Hindlimb muscle (tissue), 1 donor: ENCODE measurements around the gene NR1H2. TPM values are rescaled to one million over a fixed set of nuclear protein-coding genes. Genes with fewer than 3 reads are reported as not detected.

Experiments
- DNase-seq: peaks from one replicate; pipeline ENCODE4 v3.0.0-alpha.2; 2013
- polyA plus RNA-seq: library from polyadenylated mRNA; unstranded; fragments of 120-200 nt; gene quantifications from one replicate; pipeline ENCODE4 v1.2.1, GENCODE V29; 2013; ENCODE audit not compliant: insufficient read length

NR1H2 gene
- polyA plus RNA-seq, 1 donor = 24.5 TPM

DNA sequence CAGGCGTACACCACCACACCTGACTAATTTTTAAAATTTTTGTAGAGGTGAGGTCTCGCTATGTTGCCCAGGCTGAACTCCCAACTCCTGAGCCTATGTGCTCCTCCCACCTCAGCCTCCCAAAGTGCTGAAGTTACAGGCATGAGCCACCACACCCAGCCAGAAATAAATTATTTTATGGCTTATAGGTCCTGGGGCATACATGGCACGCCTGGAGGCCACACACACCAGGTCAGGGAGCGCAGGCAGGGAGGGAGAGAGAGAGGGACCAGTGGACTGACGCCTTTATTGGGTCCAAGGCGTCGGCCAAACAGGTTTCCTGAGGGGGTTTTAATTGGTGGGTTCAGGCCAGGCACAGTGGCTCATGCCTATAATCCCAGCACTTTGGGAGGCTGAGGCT is 49.3 kb downstream of the NR1H2 start:
- no peak for DNase-seq

DNA sequence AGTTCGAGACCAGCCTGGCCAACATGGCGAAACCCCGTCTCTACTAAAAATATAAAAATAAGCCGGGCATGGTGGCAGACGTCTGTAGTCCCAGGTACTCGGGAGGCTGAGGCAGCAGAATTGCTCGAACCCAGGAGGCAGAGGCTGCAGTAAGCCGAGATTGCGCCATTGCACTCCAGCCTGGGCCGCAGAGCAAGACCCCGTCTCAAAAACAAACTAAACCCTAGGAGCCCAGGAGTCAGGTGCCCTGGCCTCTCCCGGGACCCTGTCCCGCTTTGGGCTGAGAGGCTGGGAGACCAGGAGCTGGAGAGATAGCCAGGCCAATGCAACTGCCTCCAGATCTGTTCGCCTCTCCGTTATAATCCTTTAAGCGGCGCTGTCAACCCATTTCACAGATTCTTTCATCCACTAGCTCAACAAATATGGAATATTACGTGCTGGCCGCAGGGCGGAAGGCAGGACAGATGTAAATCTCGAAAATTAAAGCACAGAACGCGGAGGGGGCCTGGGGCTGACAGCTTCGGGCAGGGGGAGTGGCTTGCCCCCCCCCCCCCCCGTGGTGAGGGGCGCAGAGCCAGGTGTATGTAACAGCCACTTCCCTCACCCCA is 51.2 kb downstream of the NR1H2 start:
- DNase-seq = no peak

DNA sequence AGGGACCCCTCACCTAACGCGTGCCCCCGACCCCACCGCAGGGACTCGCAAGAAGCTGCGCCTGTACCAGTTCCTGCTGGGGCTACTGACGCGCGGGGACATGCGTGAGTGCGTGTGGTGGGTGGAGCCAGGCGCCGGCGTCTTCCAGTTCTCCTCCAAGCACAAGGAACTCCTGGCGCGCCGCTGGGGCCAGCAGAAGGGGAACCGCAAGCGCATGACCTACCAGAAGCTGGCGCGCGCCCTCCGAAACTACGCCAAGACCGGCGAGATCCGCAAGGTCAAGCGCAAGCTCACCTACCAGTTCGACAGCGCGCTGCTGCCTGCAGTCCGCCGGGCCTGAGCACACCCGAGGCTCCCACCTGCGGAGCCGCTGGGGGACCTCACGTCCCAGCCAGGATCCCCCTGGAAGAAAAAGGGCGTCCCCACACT is 51.8 kb downstream of the NR1H2 start:
- DNase-seq = peak; percentile 91

DNA sequence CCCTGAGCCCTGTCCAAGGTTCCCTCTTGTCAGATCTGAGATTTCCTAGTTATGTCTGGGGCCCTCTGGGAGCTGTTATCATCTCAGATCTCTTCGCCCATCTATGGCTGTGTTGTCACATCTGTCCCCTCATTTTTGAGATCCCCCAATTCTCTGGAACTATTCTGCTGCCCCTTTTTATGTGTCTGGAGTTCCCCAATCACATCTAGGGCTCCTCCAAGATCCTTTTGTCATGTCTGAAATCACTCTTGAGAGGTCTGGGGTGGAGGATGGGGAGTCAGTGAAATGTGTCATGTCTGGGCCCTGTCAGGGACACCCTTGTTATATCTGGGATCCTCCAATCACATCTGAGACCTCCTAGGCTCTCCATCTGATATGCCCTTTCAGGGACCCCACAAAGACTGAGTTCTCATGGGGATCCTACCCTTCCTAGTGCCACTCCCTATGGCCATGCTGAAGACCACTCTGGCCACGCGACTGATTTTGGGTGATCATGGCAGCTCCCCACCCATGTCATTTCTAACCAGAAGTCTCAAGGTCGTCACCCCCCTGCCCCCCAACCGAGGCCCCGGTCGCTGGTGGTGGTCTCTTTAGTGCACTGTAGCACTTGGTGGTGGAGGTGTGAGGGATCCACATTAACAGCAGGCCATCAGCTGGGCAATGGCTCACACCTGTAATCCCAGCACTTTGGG is 52.7 kb downstream of the NR1H2 start:
- no peak for DNase-seq

DNA sequence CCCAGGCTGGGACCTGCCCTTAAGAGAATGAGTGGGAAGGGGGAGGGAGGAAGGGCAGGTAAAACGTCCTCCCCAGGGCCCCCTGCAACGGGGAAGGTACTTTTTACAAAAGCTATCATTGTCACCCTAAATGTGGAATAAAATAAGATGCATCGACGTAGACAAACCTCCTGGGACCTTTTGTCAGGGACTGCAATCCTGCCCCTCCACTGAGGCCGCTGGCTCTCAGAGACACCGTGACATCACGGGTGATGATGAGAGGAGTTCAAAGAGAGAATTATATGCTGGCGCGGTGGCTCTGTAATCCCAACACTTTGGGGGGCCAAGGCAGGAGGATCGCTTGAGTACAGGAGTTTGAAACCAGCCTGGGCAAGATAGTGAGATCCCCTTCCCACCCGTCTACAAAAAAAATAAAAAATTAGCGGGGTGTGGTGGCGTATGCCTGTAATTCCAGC is 54.7 kb downstream of the NR1H2 start:
- DNase-seq = no peak

GRCh38 chr19:50431343-50432220 is 55.3 kb downstream of the NR1H2 start:
- peak; percentile 89 for DNase-seq

DNA sequence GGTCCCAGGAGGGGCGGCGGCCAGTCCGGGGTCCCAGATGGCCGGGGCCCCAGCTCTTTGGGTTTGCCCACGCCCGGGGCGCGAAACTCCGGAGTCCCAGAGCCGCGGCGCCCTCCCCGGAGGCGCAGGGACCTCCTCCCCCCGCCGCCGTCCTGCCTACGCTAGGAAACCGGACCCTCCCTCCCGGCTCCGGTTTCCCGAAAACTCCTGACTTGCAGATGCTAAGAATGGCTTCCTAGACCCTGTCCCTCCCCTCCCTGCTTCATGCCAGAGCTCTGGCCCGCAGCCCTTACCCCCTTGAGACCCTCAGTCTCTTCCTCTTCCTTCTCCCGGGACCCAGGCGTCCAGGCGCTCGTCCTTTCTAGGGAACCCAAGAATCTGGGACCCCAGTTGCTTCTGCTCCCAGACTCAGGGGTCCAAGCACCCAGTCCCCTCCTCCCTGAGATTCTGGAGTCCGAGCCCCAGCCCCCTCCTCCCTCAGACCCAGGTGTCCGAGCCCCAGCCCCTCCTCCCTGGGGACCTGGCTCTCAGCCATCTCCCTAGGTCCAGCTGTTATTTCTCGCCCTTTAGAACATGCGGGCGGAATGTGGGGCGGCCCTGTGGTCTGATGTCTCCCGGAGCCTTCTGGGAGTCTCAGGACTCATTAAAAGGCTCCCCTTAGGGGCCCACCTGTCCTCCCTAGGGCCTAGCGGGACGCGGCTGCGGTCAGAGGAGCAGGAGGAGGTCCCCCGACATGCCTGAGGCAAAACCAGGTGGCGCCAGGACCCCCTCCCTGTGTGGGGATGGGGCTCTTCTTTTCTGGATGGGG is 56.2 kb downstream of the NR1H2 start, which contains the start of gene MYBPC2:
Gene MYBPC2 (plus strand): TSS at position 672 of the 808 bp plus-strand sequence. CDS start 62 bp downstream, at position 734.
- peak; percentile 56 for DNase-seq

Other genes with a start within 250 kb of the NR1H2 start
- gene IZUMO2, start 213.2 kb upstream of the NR1H2 start, polyA plus RNA-seq = not detected
- gene MYH14, start 172.8 kb upstream of the NR1H2 start, polyA plus RNA-seq = 48.6 TPM
- 1.1 TPM for gene KCNC3, start 47.1 kb upstream of the NR1H2 start, polyA plus RNA-seq
- gene NAPSA, start 10.8 kb upstream of the NR1H2 start, polyA plus RNA-seq = 0.74 TPM
- 19.7 TPM for gene POLD1, start 7.9 kb downstream of the NR1H2 start, polyA plus RNA-seq
- 1.3 TPM for gene SPIB, start 42.5 kb downstream of the NR1H2 start, polyA plus RNA-seq
- 287 TPM for gene MYBPC2, start 56.4 kb downstream of the NR1H2 start, polyA plus RNA-seq
- 95.9 TPM for gene EMC10, start 100.0 kb downstream of the NR1H2 start, polyA plus RNA-seq
- 6.8 TPM for gene GARIN5A, start 100.4 kb downstream of the NR1H2 start, polyA plus RNA-seq
- gene JOSD2, start 134.7 kb downstream of the NR1H2 start, polyA plus RNA-seq = 28.5 TPM
- 0.62 TPM for gene ASPDH, start 137.5 kb downstream of the NR1H2 start, polyA plus RNA-seq
- gene LRRC4B, start 192.0 kb downstream of the NR1H2 start, polyA plus RNA-seq = 9.7 TPM